Activated B cell treated with CpG ODN at 0.5 μM for 24 hours (primary cell): ENCODE results near the gene SPIB. TPM values are rescaled to one million over a fixed set of nuclear protein-coding genes. Genes with fewer than 3 reads are reported as not detected.

ENCODE experiments used
- ATAC-seq: fragments of 200-7000 bp; cut with Tn5 transposase; one replicate; pipeline ENCODE4 v1.10.0; 2021; ENCODE audit warnings: low read depth, mild to moderate bottlenecking, moderate library complexity
- CTCF ChIA-PET: fragments of 350-600 bp; sonication (Branson Sonifier 250); formaldehyde crosslinking; loops from one replicate; lab custom pipeline; 2021; ENCODE audit warnings: antibody characterized with exemption; lab: Charles Lee
- POLR2A ChIA-PET: fragments of 350-600 bp; sonication (Branson Sonifier 250); formaldehyde crosslinking; loops from one replicate; lab custom pipeline; 2021; ENCODE audit warnings: antibody characterized with exemption; lab: Charles Lee
- DNase-seq: peaks from one replicate; pipeline ENCODE4 v3.0.0; 2022
- H3K27ac Mint-ChIP-seq: one replicate; pipeline ENCODE4 v1.8.0; 2020; ENCODE audit warnings: mixed read lengths
- H3K27me3 Mint-ChIP-seq: one replicate; pipeline ENCODE4 v1.8.0; 2021; ENCODE audit warnings: mixed read lengths
- H3K36me3 Mint-ChIP-seq: one replicate; pipeline ENCODE4 v1.8.0; 2021; ENCODE audit warnings: low read depth, mixed read lengths
- H3K4me1 Mint-ChIP-seq: one replicate; pipeline ENCODE4 v1.8.0; 2021; ENCODE audit warnings: mixed read lengths
- H3K4me3 Mint-ChIP-seq: one replicate; pipeline ENCODE4 v1.8.0; 2020; ENCODE audit warnings: mild to moderate bottlenecking, mixed read lengths
- H3K9me3 Mint-ChIP-seq: one replicate; pipeline ENCODE4 v1.8.0; 2020; ENCODE audit warnings: mixed read lengths
- CTCF ChIP-seq: fragments of 200-600 bp; IDR thresholded peaks from one replicate; pipeline ENCODE4 v1.8.0; 2022; ENCODE audit warnings: antibody characterized with exemption, mild to moderate bottlenecking
- intact Hi-C: fragments of 100-400 bp; cut with micrococcal nuclease; formaldehyde crosslinking; loops from one replicate; pipeline ENCODE4 v1.15.1; 2024
- total RNA-seq: library from RNA; stranded (reverse); gene quantifications from 2 replicates; pipeline ENCODE4 v1.2.3, GENCODE V29; 2022

Gene SPIB
- total RNA-seq, 1 donor from 2014 or later: 324 TPM

GRCh38 chr19:50380751-50381151 is 38.0 kb upstream of the SPIB start:
- Mint-ChIP-seq H3K27ac (peak overlapping the region; percentile 65), H3K36me3 (peaks cover 61% of the 10 kb centered on the region), H3K4me1 (peaks cover 37% of the 10 kb centered on the region), H3K4me3 (no peak overlapping the region), H3K27me3 (no peaks in the 10 kb centered on the region), H3K9me3 (no peaks in the 10 kb centered on the region)
- no peak for TF ChIP-seq CTCF
- POLR2A ChIA-PET: interaction anchor here (0.9 to 1.0 kb wide), 2 partner anchors 12 to 17 kb away, joined by 3 to 4 read pairs; no protein-coding TSS in a partner anchor
- no peak for ATAC-seq
- intact Hi-C loops: no loop called here
- no peak for DNase-seq
- CTCF ChIA-PET: no interaction called here

GRCh38 chr19:50381881-50382729 is 36.6 kb upstream of the SPIB start:
- no peak for TF ChIP-seq CTCF
- intact Hi-C loops: no loop called here
- H3K9me3 Mint-ChIP-seq: no peaks in the 10 kb centered on the region
- no peaks in the 10 kb centered on the region for H3K27me3 Mint-ChIP-seq
- no peak for ATAC-seq
- H3K27ac Mint-ChIP-seq: no peak overlapping the region
- no peak overlapping the region for H3K4me3 Mint-ChIP-seq
- H3K4me1 Mint-ChIP-seq: peaks cover 32% of the 10 kb centered on the region
- ChIA-PET CTCF (no interaction called here), POLR2A (interaction anchor here (0.8 to 2.9 kb wide), 2 partner anchors 34 to 37 kb away, joined by 3 to 23 read pairs; partner anchors contain the start of gene SPIB)
- H3K36me3 Mint-ChIP-seq: peaks cover 58% of the 10 kb centered on the region
- DNase-seq: no peak

GRCh38 chr19:50383001-50383851 is 35.5 kb upstream of the SPIB start:
- POLR2A ChIA-PET: interaction anchor here (0.6 to 3.3 kb wide), 20 partner anchors 8 to 305 kb away, joined by 3 to 23 read pairs (median 6); partner anchors contain the start of genes MYBPC2, NR1H2 and SPIB
- Mint-ChIP-seq H3K36me3 (peaks cover 55% of the 10 kb centered on the region), H3K27me3 (no peaks in the 10 kb centered on the region), H3K9me3 (no peaks in the 10 kb centered on the region), H3K4me1 (peaks cover 28% of the 10 kb centered on the region), H3K4me3 (peak overlapping the region; percentile 96), H3K27ac (peak overlapping the region; percentile 85)
- intact Hi-C loops: no loop called here
- DNase-seq (no peak), ATAC-seq (no peak)
- CTCF ChIA-PET: interaction anchor here (0.7 to 1.8 kb wide), 2 partner anchors 14 to 32 kb away, joined by 3 to 6 read pairs; no protein-coding TSS in a partner anchor
- TF ChIP-seq CTCF: no peak

- CTCF ChIA-PET: interaction anchor here (0.7 to 1.8 kb wide), 2 partner anchors 15 to 31 kb away, joined by 3 to 6 read pairs; no protein-coding TSS in a partner anchor
- no peaks in the 10 kb centered on the region for H3K9me3 Mint-ChIP-seq
Measured at GRCh38 chr19:50383852-50384684, 34.7 kb upstream of the SPIB start, which contains the start of gene POLD1. TSS of gene POLD1 (plus strand) at chr19:50384347. CDS start at chr19:50398852, 14,505 bp downstream.

More at GRCh38 chr19:50383852-50384684, 34.7 kb upstream of the SPIB start, which contains the start of gene POLD1:
- POLR2A ChIA-PET: interaction anchor here (0.6 to 3.3 kb wide), 22 partner anchors 9 to 934 kb away, joined by 3 to 23 read pairs (median 6); partner anchors contain the start of genes JOSD2, KCNC3, MYBPC2 and NR1H2
- no peak for TF ChIP-seq CTCF
- Mint-ChIP-seq H3K4me1 (peaks cover 28% of the 10 kb centered on the region), H3K36me3 (peaks cover 48% of the 10 kb centered on the region), H3K27ac (peak within 1 kb of the TSS; percentile 85), H3K4me3 (peak within 1 kb of the TSS; percentile 96), H3K27me3 (no peaks in the 10 kb centered on the region)
- DNase-seq (peak; percentile 97), ATAC-seq (peak; percentile 94)
- intact Hi-C loops: loop anchor here (1.0 to 2.0 kb wide), 6 partner anchors 8 to 421 kb away; partner anchors contain the start of genes JOSD2, KCNC3 and NR1H2
